Skeletal muscle cell (primary cell): Measurements from ENCODE around the gene EPB42.
"Not testable (repeated sequence)": the region's sequence is repeated elsewhere in the genome, so short reads cannot be mapped to it uniquely, and the experiment has no call there.

Experiments used
- DNase-seq: peaks from one replicate; pipeline ENCODE4 v3.0.0-alpha.2; 2010; ENCODE audit warnings: low read depth
- H3K4me3 ChIP-seq: 2 replicates; pipeline ENCODE4 v1.5.1; 2011; ENCODE audit warnings: low read depth, mild to moderate bottlenecking, control low read depth, low read length, moderate library complexity

The EPB42 gene

GRCh38 chr15:43243020-43243645 lies 22.3 kb upstream of the EPB42 start:
- no peak overlapping the region for H3K4me3 ChIP-seq
- DNase-seq = no peak

DNA sequence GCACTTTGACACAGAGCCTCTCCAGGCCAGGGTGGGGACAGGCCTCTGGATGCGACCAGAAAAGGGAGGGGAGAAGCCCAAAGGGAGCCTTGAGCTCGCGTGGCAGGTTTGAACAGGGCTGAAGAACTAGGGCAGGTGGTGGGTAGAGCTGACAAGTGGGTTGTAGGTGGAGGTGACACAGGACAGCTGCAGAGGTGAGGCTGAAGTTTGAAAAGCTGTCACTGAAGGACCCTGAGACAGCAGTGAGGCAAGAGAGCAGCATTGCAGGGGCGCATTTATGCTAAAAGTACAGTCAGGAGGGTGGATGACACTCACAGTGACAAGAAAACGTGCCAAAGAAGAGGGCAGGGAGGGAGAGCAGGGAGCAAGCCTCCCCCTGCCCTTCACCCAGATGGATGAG lies 21.8 kb upstream of the EPB42 start:
- no peak for DNase-seq
- no peak overlapping the region for H3K4me3 ChIP-seq

- H3K4me3 ChIP-seq = no peak overlapping the region
- DNase-seq = no peak
Measured at GRCh38 chr15:43241100-43241499, 20.3 kb upstream of the EPB42 start.

GRCh38 chr15:43239732-43240491 lies 19.1 kb upstream of the EPB42 start:
- no peak for DNase-seq
- no peak overlapping the region for H3K4me3 ChIP-seq

- H3K4me3 ChIP-seq = no peak overlapping the region
- no peak for DNase-seq
Measured at GRCh38 chr15:43238671-43239131, 17.9 kb upstream of the EPB42 start.

GRCh38 chr15:43237842-43238470 lies 17.1 kb upstream of the EPB42 start:
- no peak for DNase-seq
- H3K4me3 ChIP-seq = no peak overlapping the region

- no peak overlapping the region for H3K4me3 ChIP-seq
- no peak for DNase-seq
Measured at GRCh38 chr15:43235536-43235935, 14.7 kb upstream of the EPB42 start.

DNA sequence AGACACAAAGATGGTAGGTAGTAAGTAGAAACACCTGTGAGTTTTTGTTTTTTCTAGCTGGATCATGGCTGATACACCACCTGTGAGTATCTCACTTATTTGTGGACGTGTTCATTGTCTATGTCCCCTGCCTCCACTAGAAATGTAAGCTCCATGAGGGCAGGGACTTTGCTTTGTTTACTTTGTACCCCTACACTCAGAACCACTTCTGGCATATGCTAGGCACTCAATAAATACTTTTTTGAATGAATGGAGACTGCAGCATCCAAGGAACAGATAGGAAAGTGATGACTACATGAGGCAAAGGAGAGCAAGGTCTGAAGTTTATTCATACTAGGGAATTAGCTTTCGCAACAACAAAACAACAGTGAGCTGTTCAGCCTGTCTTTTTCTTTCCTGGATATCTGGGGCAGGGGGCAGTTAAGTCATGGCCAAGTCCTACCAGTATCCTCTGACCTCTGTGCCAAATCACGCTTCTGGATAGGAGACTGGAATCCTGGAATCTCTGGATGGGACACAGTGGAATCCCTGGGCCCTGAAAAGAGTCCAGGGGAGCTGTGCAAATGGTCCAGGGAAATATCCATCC lies 11.6 kb upstream of the EPB42 start:
- no peak overlapping the region for H3K4me3 ChIP-seq

GRCh38 chr15:43230640-43231115 lies 9.9 kb upstream of the EPB42 start:
- no peak overlapping the region for H3K4me3 ChIP-seq
- DNase-seq = no peak

More for the DNA sequence above, 11.6 kb upstream of the EPB42 start:
- DNase-seq = no peak

- no peak for DNase-seq
- no peak overlapping the region for H3K4me3 ChIP-seq
Measured at GRCh38 chr15:43229977-43230376, 9.2 kb upstream of the EPB42 start.

DNA sequence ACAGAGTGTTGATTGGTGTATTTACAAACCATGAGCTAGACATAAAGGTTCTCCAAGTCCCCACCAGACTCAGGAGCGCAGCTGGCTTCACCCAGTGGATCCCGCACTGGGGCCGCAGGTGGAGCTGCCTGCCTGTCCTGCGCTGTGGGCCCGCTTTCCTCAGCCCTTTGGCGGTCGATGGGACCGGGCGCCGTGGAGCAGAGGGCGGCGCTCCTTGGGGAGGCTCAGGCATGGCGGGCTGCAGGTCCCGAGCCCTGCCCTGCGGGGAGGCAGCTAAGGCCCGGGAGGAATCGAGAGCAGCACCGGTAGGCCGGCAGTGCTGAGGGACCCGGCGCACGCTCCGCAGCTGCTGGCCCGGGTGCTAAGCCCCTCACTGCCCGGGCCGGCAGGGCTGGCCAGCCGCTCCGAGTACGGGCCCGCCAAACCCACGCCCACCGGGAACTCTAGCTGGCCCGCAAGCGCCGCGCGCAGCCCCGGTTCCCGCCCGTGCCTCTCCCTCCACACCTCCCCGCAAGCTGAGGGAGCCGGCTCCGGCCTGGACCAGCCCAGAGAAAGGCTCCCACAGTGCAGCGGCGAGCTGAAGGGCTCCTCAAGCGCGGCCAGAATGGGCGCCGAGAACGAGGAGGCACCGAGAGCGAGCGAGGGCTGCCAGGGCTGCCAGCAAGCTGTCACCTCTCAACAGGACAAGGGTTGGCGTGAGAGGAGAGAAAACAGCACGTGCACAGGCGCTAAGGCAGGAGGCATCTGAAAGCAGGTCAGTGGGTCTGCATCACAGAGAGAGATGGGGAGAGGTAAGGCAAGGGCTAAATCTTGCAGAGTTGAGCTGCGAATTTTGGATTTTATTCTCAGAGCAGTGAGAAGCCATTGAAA lies 5.9 kb upstream of the EPB42 start:
- DNase-seq = no peak
- no peak overlapping the region for H3K4me3 ChIP-seq

- not testable (repeated sequence) for H3K4me3 ChIP-seq, DNase-seq
Measured at GRCh38 chr15:43225950-43226255, 5.1 kb upstream of the EPB42 start.

- H3K4me3 ChIP-seq = no peak overlapping the region
Measured at GRCh38 chr15:43225201-43225949, 4.6 kb upstream of the EPB42 start.

GRCh38 chr15:43221422-43221821 lies 604 bp upstream of the EPB42 start:
- no peak for DNase-seq
- H3K4me3 ChIP-seq = no peak overlapping the region

More at GRCh38 chr15:43225201-43225949, 4.6 kb upstream of the EPB42 start:
- DNase-seq = no peak

- no peak for DNase-seq
- H3K4me3 ChIP-seq = no peak overlapping the region
Measured at GRCh38 chr15:43219929-43220928, 589 bp downstream of the EPB42 start.

DNA sequence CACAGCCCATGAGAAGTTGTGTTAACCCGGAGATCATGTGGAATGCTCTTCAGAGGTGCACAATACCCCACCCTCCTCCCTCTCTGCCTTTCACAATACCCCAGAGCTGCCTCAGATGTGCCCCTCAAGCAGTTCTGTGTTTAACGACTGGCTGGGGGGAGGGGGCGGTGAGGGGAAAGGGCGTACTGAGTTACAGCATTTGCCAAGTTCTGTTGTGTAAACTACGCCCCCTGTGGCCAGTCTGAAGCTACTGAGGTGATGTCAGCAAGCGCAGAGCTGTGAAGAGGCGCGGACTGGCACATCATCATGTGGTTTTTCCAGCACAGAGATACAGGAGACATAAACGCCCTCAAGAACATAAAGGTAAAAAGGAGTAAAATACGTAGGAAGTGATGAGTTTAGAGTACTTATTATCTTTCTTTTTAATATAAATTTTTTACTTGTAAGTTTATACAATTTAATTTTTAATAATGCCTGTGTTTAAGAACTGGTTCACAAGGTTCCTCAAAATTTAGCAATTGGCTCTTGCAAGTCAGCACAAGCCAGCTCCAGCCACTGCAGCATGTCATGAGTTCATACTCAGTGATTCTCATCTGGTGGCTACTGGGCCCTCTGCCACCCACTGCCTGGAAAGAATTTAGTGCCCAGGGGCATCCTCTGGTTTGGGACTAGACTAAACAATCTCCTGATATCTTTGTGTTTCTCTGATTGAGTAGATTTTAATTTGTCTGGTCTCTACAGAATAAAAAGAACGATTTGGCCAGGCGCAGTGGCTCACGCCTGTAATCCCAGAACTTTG lies 1.7 kb downstream of the EPB42 start:
- H3K4me3 ChIP-seq = no peak overlapping the region
- DNase-seq = no peak

GRCh38 chr15:43215961-43216360 lies 4.9 kb downstream of the EPB42 start:
- no peak for DNase-seq
- H3K4me3 ChIP-seq = no peak overlapping the region
